GM12878 (cell line): ENCODE results near the gene DDR2. TPM values are rescaled to one million over a fixed set of nuclear protein-coding genes. Genes with fewer than 3 reads are reported as not detected.

Experiments
- ATAC-seq: fragments of 200-7000 bp; cut with Tn5 transposase; 3 replicates; pipeline ENCODE4 v1.9.1; 2020; ENCODE audit warnings: mild to moderate bottlenecking, moderate library complexity
- BruUV-seq: library from RNA; stranded (reverse); fragments of 400-500 nt; replicated peaks from 2 replicates; lab custom pipeline; 2021; lab: Mats Ljungman, UMichigan
- CTCF ChIA-PET: fragments of 300-600 bp; sonication (Branson Sonifier 250); formaldehyde crosslinking; extraction: SDS; loops from one replicate; lab custom pipeline; 2021; ENCODE audit warnings: inconsistent platforms; lab: Yijun Ruan, JAX
- POLR2A ChIA-PET: fragments of 350-600 bp; formaldehyde crosslinking; extraction: SDS; loops from one replicate; lab custom pipeline; 2021; ENCODE audit warnings: inconsistent platforms; lab: Charles Lee
- RAD21 ChIA-PET: fragments of 300-600 bp; sonication (Branson Sonifier 250); formaldehyde crosslinking; loops from one replicate; lab custom pipeline; 2023; ENCODE audit warnings: antibody characterized with exemption; ENCODE audit not compliant: unreplicated experiment; lab: Charles Lee
- SMC1A ChIA-PET: fragments of 300-600 bp; sonication (Branson Sonifier 250); formaldehyde crosslinking; loops from one replicate; lab custom pipeline; 2023; ENCODE audit not compliant: unreplicated experiment, uncharacterized antibody; lab: Charles Lee
- DNase-seq: peaks from one replicate; pipeline ENCODE4 v3.0.0-alpha.2; 2011; ENCODE audit warnings: low read depth, low spot score
- FAIRE-seq: peaks from 3 replicates; lab custom pipeline; 2011; peaks lifted over from hg19 to GRCh38; lab: Jason Lieb, UNC
- H2AFZ ChIP-seq: 2 replicates; pipeline ENCODE4 v1.6.0; 2011; ENCODE audit warnings: low read depth, low read length, control low read depth; ENCODE audit not compliant: control insufficient read depth
- H3K27ac ChIP-seq: 2 replicates; pipeline ENCODE4 v1.5.1; 2011; ENCODE audit warnings: control low read depth; ENCODE audit not compliant: control insufficient read depth, insufficient read depth
- H3K27me3 ChIP-seq, 2 experiments: replicated peaks in 1 of 2; 2 replicates each; pipeline versions ENCODE4 v1.6.0 to v1.6.1; 2011; ENCODE audit warnings: low read length in 1 of 2; ENCODE audit not compliant: control insufficient read depth in 2 of 2, insufficient read depth in 2 of 2
- H3K36me3 ChIP-seq, 2 experiments: 2 replicates each; pipeline ENCODE4 v1.5.1; 2011; ENCODE audit warnings: low read length in 1 of 2; ENCODE audit not compliant: control insufficient read depth in 2 of 2, insufficient read depth in 2 of 2
- H3K4me1 ChIP-seq: 2 replicates; pipeline ENCODE4 v1.6.1; 2011; ENCODE audit warnings: mild to moderate bottlenecking, low read length, moderate library complexity, mixed read lengths; ENCODE audit not compliant: control insufficient read depth, insufficient read depth
- H3K4me2 ChIP-seq: 2 replicates; pipeline ENCODE4 v1.6.0; 2011; ENCODE audit warnings: control low read depth; ENCODE audit not compliant: control insufficient read depth, insufficient read depth
- H3K4me3 ChIP-seq: fragments of 200-600 bp; sonication (generic); 2 replicates; pipeline ENCODE4 v1.5.1; 2016
- H3K79me2 ChIP-seq: 2 replicates; pipeline ENCODE4 v1.6.0; 2011; ENCODE audit warnings: low read length; ENCODE audit not compliant: control insufficient read depth, insufficient read depth
- H3K9ac ChIP-seq: 2 replicates; pipeline ENCODE4 v1.8.0; 2011; ENCODE audit warnings: low read length, control low read depth, mixed read lengths; ENCODE audit not compliant: control insufficient read depth, insufficient read depth
- H3K9me3 ChIP-seq: replicated peaks from 3 replicates; pipeline ENCODE4 v1.5.1; 2011; ENCODE audit warnings: mild to moderate bottlenecking, low read length; ENCODE audit not compliant: control insufficient read depth, insufficient read depth
- H4K20me1 ChIP-seq: 2 replicates; pipeline ENCODE4 v1.6.0; 2011; ENCODE audit not compliant: control insufficient read depth, insufficient read depth
- ATF7 ChIP-seq: fragments of 450-650 bp; IDR thresholded peaks from 2 replicates; pipeline ENCODE4 v1.6.1; 2016; ENCODE audit warnings: low read depth, mild to moderate bottlenecking
- BACH1 ChIP-seq: fragments of 450-650 bp; IDR thresholded peaks from 2 replicates; pipeline ENCODE4 v1.6.1; 2017; ENCODE audit warnings: mild to moderate bottlenecking, borderline replicate concordance
- GATAD2B ChIP-seq: fragments of 450-650 bp; conservative IDR thresholded peaks from 2 replicates; pipeline ENCODE4 v1.6.1; 2017; ENCODE audit warnings: low read depth, mild to moderate bottlenecking, moderate library complexity
- IRF3 ChIP-seq: fragments of 450-650 bp; IDR thresholded peaks from 2 replicates; pipeline ENCODE4 v1.6.1; 2014; ENCODE audit warnings: mild to moderate bottlenecking
- MXI1 ChIP-seq: fragments of 150-350 bp; IDR thresholded peaks from 2 replicates; pipeline ENCODE4 v1.6.1; 2011; ENCODE audit warnings: low read depth, mild to moderate bottlenecking, inconsistent platforms, low read length, improper control_type of control experiment
- RB1 ChIP-seq: fragments of 450-650 bp; formaldehyde crosslinking; IDR thresholded peaks from 2 replicates; pipeline ENCODE4 v1.6.1; 2017; ENCODE audit warnings: mild to moderate bottlenecking, borderline replicate concordance
- RFX5 ChIP-seq: IDR thresholded peaks from 2 replicates; pipeline ENCODE4 v1.6.1; 2011; ENCODE audit warnings: low read depth, low read length, improper control_type of control experiment
- SMAD1 ChIP-seq: fragments of 450-650 bp; IDR thresholded peaks from 2 replicates; pipeline ENCODE4 v1.6.1; 2018; ENCODE audit warnings: mild to moderate bottlenecking, low read depth; ENCODE audit not compliant: partially characterized antibody
- STAT3 ChIP-seq: IDR thresholded peaks from 2 replicates; pipeline ENCODE4 v1.6.1; 2011; ENCODE audit warnings: low read depth, low read length, improper control_type of control experiment
- SUZ12 ChIP-seq: fragments of 200-600 bp; sonication (generic); IDR thresholded peaks from one replicate; pipeline ENCODE4 v1.6.1; 2018; ENCODE audit warnings: antibody characterized with exemption, mild to moderate bottlenecking; ENCODE audit not compliant: unreplicated experiment
- TCF3 ChIP-seq: IDR thresholded peaks from 2 replicates; pipeline ENCODE4 v1.6.1; 2012; ENCODE audit warnings: low read depth, mild to moderate bottlenecking, low read length, borderline replicate concordance; ENCODE audit not compliant: insufficient read depth
- WGBS: methylation state at CpG from one replicate; pipeline ENCODE4 v1.1.6; 2016; ENCODE audit warnings: low lambda C conversion rate; ENCODE audit not compliant: insufficient replicate concordance, insufficient coverage; ENCODE audit errors: missing lambda C conversion rate; 5-methylcytosine and 5-hydroxymethylcytosine counted together
- in situ Hi-C: fragments of 300-500 bp; cut with MboI; formaldehyde crosslinking; loops from 9 replicates; pipeline ENCODE4 v1.14.3; 2018; ENCODE audit warnings: mixed read lengths
- intact Hi-C: fragments of 100-400 bp; cut with micrococcal nuclease; formaldehyde crosslinking; loops from one replicate; pipeline ENCODE4 v1.14.2; 2022; ENCODE audit not compliant: unreplicated experiment
- polyA plus RNA-seq, 11 experiments: library from polyadenylated mRNA; depleted of rRNA in 4 of 11; unstranded in 6 of 11; stranded (reverse) in 5 of 11; fragments of >200 nt; fragmentation: Nextera tagmentation in 4 of 11; fragmentation: Illumina TruSeq in 1 of 11; extraction: Ambion mirVana in 4 of 11; extraction: Trizol in 1 of 11; gene quantifications; 1 replicate in 1 of 11; 2 replicates in 10 of 11; pipeline versions ENCODE4 v1.2.1 to v1.2.3, GENCODE V29; 2011 to 2016; ENCODE audit warnings: inconsistent platforms in 2 of 11, missing spikeins in 2 of 11, low read depth in 1 of 11
- total RNA-seq, 4 experiments: library from RNA; depleted of rRNA in 3 of 4; stranded (reverse); fragments of >200 nt in 3 of 4; fragmentation: Illumina TruSeq in 1 of 4; extraction: Trizol in 1 of 4; gene quantifications; 2 replicates each; pipeline versions ENCODE4 v1.2.1 to v1.2.3, GENCODE V29; 2013 to 2021
- TF ChIP-seq, protein P1 (sequence below): fragments of 150-350 bp; IDR thresholded peaks from 2 replicates; pipeline ENCODE4 v1.6.1; 2016; ENCODE audit warnings: low read depth, low read length

DDR2 gene
- total and polyA plus RNA-seq, 10 of the 15 experiments (the other 5 are each of a cell fraction or from before 2014, with no cell fraction given): 1.9 to 8.8 (median 5.5) TPM

DNA sequence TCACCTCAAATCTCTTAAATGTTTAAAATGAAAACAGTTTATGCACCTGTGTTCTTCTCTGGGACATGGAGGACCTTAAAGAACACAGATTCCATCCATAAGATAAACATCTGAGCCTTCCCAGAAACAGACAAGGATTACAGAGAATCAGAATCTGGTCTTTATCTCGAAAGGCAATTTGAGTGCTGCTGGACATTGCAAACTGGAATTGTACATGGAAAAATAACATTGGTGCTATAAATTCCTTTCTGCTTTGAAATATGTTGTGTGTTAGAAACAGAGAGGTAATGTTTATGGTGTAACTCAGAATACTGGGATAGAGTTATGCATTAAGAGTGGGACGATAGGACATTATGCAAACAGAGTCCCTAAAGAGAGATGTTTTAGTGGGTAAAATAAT lies 6.6 kb upstream of the DDR2 start:
- no peak for TF ChIP-seq TCF3
- no peak for TF ChIP-seq IRF3
- TF ChIP-seq BACH1: no peak
- TF ChIP-seq MXI1: no peak
- TF ChIP-seq, protein P1, sequence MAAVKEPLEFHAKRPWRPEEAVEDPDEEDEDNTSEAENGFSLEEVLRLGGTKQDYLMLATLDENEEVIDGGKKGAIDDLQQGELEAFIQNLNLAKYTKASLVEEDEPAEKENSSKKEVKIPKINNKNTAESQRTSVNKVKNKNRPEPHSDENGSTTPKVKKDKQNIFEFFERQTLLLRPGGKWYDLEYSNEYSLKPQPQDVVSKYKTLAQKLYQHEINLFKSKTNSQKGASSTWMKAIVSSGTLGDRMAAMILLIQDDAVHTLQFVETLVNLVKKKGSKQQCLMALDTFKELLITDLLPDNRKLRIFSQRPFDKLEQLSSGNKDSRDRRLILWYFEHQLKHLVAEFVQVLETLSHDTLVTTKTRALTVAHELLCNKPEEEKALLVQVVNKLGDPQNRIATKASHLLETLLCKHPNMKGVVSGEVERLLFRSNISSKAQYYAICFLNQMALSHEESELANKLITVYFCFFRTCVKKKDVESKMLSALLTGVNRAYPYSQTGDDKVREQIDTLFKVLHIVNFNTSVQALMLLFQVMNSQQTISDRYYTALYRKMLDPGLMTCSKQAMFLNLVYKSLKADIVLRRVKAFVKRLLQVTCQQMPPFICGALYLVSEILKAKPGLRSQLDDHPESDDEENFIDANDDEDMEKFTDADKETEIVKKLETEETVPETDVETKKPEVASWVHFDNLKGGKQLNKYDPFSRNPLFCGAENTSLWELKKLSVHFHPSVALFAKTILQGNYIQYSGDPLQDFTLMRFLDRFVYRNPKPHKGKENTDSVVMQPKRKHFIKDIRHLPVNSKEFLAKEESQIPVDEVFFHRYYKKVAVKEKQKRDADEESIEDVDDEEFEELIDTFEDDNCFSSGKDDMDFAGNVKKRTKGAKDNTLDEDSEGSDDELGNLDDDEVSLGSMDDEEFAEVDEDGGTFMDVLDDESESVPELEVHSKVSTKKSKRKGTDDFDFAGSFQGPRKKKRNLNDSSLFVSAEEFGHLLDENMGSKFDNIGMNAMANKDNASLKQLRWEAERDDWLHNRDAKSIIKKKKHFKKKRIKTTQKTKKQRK: no peak
- TF ChIP-seq SUZ12: no peak
- TF ChIP-seq GATAD2B: no peak
- no peak for TF ChIP-seq ATF7
- TF ChIP-seq RFX5: no peak
- no peak for TF ChIP-seq STAT3
- no peak for TF ChIP-seq SMAD1
- no peak for TF ChIP-seq RB1
- ChIA-PET CTCF (interaction anchor here (1.4 to 9.3 kb wide), 6 partner anchors 11 to 175 kb away, joined by 3 to 79 read pairs (median 4); no protein-coding TSS in a partner anchor), POLR2A (no interaction called here), SMC1A (interaction anchor here (1.1 to 2.9 kb wide), 7 partner anchors 9 to 268 kb away, joined by 3 to 31 read pairs (median 4); no protein-coding TSS in a partner anchor), RAD21 (interaction anchor here (1.0 to 1.8 kb wide), 4 partner anchors 10 to 175 kb away, joined by 3 to 16 read pairs (median 6); no protein-coding TSS in a partner anchor)
- Histone ChIP-seq H3K9me3 (no peaks in the 10 kb centered on the region), H4K20me1 (no peaks in the 10 kb centered on the region), H3K27ac (no peak overlapping the region), H3K79me2 (no peaks in the 10 kb centered on the region), H3K4me2 (no peak overlapping the region), H3K36me3 (no peaks in the 10 kb centered on the region), H3K4me3 (no peak overlapping the region), H3K4me1 (peaks cover 17% of the 10 kb centered on the region), H2AFZ (no peak overlapping the region), H3K27me3 (no peaks in the 10 kb centered on the region), H3K9ac (no peak overlapping the region)
- BruUV-seq: no TSS peak
- WGBS: 93% methylated on average over 2 of the region's 2 CpGs
- in situ Hi-C loops (no loop called here), intact Hi-C loops (loop anchor here (5.0 kb wide), 1 partner anchor 167 kb away; the partner anchor contains the start of gene HSD17B7)
- DNase-seq (no peak), FAIRE-seq (no peak), ATAC-seq (no peak)
